ENCODE measurements around the gene DPYD.
A peak's percentile ranks its signal among the peaks of the same experiment; 100 is the strongest.

DPYD gene

GRCh38 chr1:97383797-97384196, 537.0 kb downstream of the DPYD start:
- no peak overlapping the region for H3K14ac ChIP-seq (ENCODE audit: low read length)
- H3K18ac ChIP-seq (ENCODE audit: low read length) = no peak overlapping the region
- H2BK5ac ChIP-seq (ENCODE audit: low read length) = no peak overlapping the region
- H4K91ac ChIP-seq (ENCODE audit: low read depth, low read length, poor library complexity) = no peak overlapping the region
- H2BK120ac ChIP-seq (ENCODE audit: low read depth, low read length) = no peak overlapping the region
- H3K4me2 ChIP-seq (ENCODE audit: insufficient read depth, low read length, poor library complexity, severe bottlenecking) = no peak overlapping the region
- no peak for DNase-seq (ENCODE audit: low spot score)
- no peak overlapping the region for H3K9ac ChIP-seq (ENCODE audit: low read depth, low read length, poor library complexity)
- no peak overlapping the region for H2BK15ac ChIP-seq (ENCODE audit: low read length)
- H3K79me1 ChIP-seq (ENCODE audit: low read depth, low read length) = no peaks in the 10 kb centered on the region
- no peak overlapping the region for H2AFZ ChIP-seq (ENCODE audit: low read length)
- H4K8ac ChIP-seq (ENCODE audit: low read depth, low read length) = no peak overlapping the region
- H3K27me3 ChIP-seq (ENCODE audit: control insufficient read depth in 3 of 3, insufficient read depth in 3 of 3, low read depth in 1 of 3, low read length in 3 of 3) = no peaks in the 10 kb centered on the region
- peaks cover 3% of the 10 kb centered on the region in 2 donors for H3K4me1 ChIP-seq (ENCODE audit: control insufficient read depth in 2 of 2, insufficient read depth in 1 of 2, low read depth in 1 of 2, low read length in 2 of 2)
- H3K36me3 ChIP-seq (replicated peaks in 1 of 2; ENCODE audit: control insufficient read depth in 2 of 2, insufficient read depth in 2 of 2, low read length in 2 of 2) = no peaks in the 10 kb centered on the region
- no CpG with 5 or more reads among the region's 4 CpGs for WGBS, 2 donors (ENCODE audit: extremely low coverage in 2 of 2, insufficient read length in 2 of 2, insufficient replicate concordance in 1 of 2)
- no peak overlapping the region for H2BK12ac ChIP-seq (ENCODE audit: low read length)
- no peak overlapping the region for H2AK5ac ChIP-seq (ENCODE audit: low read depth, low read length)
- H3K27ac ChIP-seq (replicated peaks; ENCODE audit: low read length) = no peak overlapping the region
- H3K23ac ChIP-seq (ENCODE audit: low read depth, low read length, poor library complexity) = no peak overlapping the region
- no peak overlapping the region for H3K4ac ChIP-seq (ENCODE audit: low read length)
- H3K4me3 ChIP-seq (ENCODE audit: low read length in 2 of 2) = no peak overlapping the region
- peaks cover 0 to 3% of the 10 kb centered on the region in 2 donors for H3K9me3 ChIP-seq (replicated peaks in 1 of 2; ENCODE audit: control insufficient read depth in 2 of 2, insufficient read depth in 1 of 2, low read depth in 1 of 2, low read length in 2 of 2)

- Histone ChIP-seq H2BK15ac (ENCODE audit: low read length) (no peak overlapping the region), H2AK5ac (ENCODE audit: low read depth, low read length) (no peak overlapping the region), H2BK120ac (ENCODE audit: low read depth, low read length) (no peak overlapping the region), H3K9me3 (replicated peaks in 1 of 2; ENCODE audit: control insufficient read depth in 2 of 2, insufficient read depth in 1 of 2, low read depth in 1 of 2, low read length in 2 of 2) (peaks cover 0 to 3% of the 10 kb centered on the region in 2 donors), H3K23ac (ENCODE audit: low read depth, low read length, poor library complexity) (no peak overlapping the region), H3K4ac (ENCODE audit: low read length) (no peak overlapping the region), H3K27ac (replicated peaks; ENCODE audit: low read length) (no peak overlapping the region), H3K4me3 (ENCODE audit: low read length in 2 of 2) (no peak overlapping the region), H3K9ac (ENCODE audit: low read depth, low read length, poor library complexity) (no peak overlapping the region), H3K4me2 (ENCODE audit: insufficient read depth, low read length, poor library complexity, severe bottlenecking) (no peak overlapping the region), H3K18ac (ENCODE audit: low read length) (no peak overlapping the region), H4K8ac (ENCODE audit: low read depth, low read length) (no peak overlapping the region), H2AFZ (ENCODE audit: low read length) (no peak overlapping the region), H3K27me3 (ENCODE audit: control insufficient read depth in 3 of 3, insufficient read depth in 3 of 3, low read depth in 1 of 3, low read length in 3 of 3) (no peaks in the 10 kb centered on the region), H3K79me1 (ENCODE audit: low read depth, low read length) (no peaks in the 10 kb centered on the region), H4K91ac (ENCODE audit: low read depth, low read length, poor library complexity) (no peak overlapping the region), H3K14ac (ENCODE audit: low read length) (no peak overlapping the region), H3K4me1 (ENCODE audit: control insufficient read depth in 2 of 2, insufficient read depth in 1 of 2, low read depth in 1 of 2, low read length in 2 of 2) (peaks cover 5 to 6% of the 10 kb centered on the region in 2 donors), H2BK12ac (ENCODE audit: low read length) (no peak overlapping the region), H3K36me3 (replicated peaks in 1 of 2; ENCODE audit: control insufficient read depth in 2 of 2, insufficient read depth in 2 of 2, low read length in 2 of 2) (no peaks in the 10 kb centered on the region), H2BK5ac (ENCODE audit: low read length) (no peak overlapping the region)
- no peak for DNase-seq (ENCODE audit: low spot score)
- WGBS, 2 donors (ENCODE audit: extremely low coverage in 2 of 2, insufficient read length in 2 of 2, insufficient replicate concordance in 1 of 2) = no CpG with 5 or more reads among the region's 1 CpG
Observed at GRCh38 chr1:97382206-97382605, 538.6 kb downstream of the DPYD start.

GRCh38 chr1:97379387-97380075, 541.3 kb downstream of the DPYD start:
- no peak overlapping the region for H3K14ac ChIP-seq (ENCODE audit: low read length)
- no peak overlapping the region for H3K4me3 ChIP-seq (ENCODE audit: low read length in 2 of 2)
- peaks cover 5 to 6% of the 10 kb centered on the region in 2 donors for H3K4me1 ChIP-seq (ENCODE audit: control insufficient read depth in 2 of 2, insufficient read depth in 1 of 2, low read depth in 1 of 2, low read length in 2 of 2)
- H3K4me2 ChIP-seq (ENCODE audit: insufficient read depth, low read length, poor library complexity, severe bottlenecking) = no peak overlapping the region
- H2BK120ac ChIP-seq (ENCODE audit: low read depth, low read length) = no peak overlapping the region
- H3K9me3 ChIP-seq (replicated peaks in 1 of 2; ENCODE audit: control insufficient read depth in 2 of 2, insufficient read depth in 1 of 2, low read depth in 1 of 2, low read length in 2 of 2) = peaks cover 0 to 3% of the 10 kb centered on the region in 2 donors
- no peak for DNase-seq (ENCODE audit: low spot score)
- no peaks in the 10 kb centered on the region for H3K79me1 ChIP-seq (ENCODE audit: low read depth, low read length)
- no peak overlapping the region for H3K9ac ChIP-seq (ENCODE audit: low read depth, low read length, poor library complexity)
- H2AFZ ChIP-seq (ENCODE audit: low read length) = no peak overlapping the region
- H4K8ac ChIP-seq (ENCODE audit: low read depth, low read length) = no peak overlapping the region
- no peak overlapping the region for H2BK12ac ChIP-seq (ENCODE audit: low read length)
- H3K23ac ChIP-seq (ENCODE audit: low read depth, low read length, poor library complexity) = no peak overlapping the region
- no peak overlapping the region for H2AK5ac ChIP-seq (ENCODE audit: low read depth, low read length)
- no peak overlapping the region for H3K27ac ChIP-seq (replicated peaks; ENCODE audit: low read length)
- no peak overlapping the region for H3K4ac ChIP-seq (ENCODE audit: low read length)
- no CpG with 5 or more reads among the region's 4 CpGs for WGBS, 2 donors (ENCODE audit: extremely low coverage in 2 of 2, insufficient read length in 2 of 2, insufficient replicate concordance in 1 of 2)
- no peak overlapping the region for H2BK15ac ChIP-seq (ENCODE audit: low read length)
- no peak overlapping the region for H4K91ac ChIP-seq (ENCODE audit: low read depth, low read length, poor library complexity)
- H3K36me3 ChIP-seq (replicated peaks in 1 of 2; ENCODE audit: control insufficient read depth in 2 of 2, insufficient read depth in 2 of 2, low read length in 2 of 2) = no peaks in the 10 kb centered on the region
- H2BK5ac ChIP-seq (ENCODE audit: low read length) = no peak overlapping the region
- H3K27me3 ChIP-seq (ENCODE audit: control insufficient read depth in 3 of 3, insufficient read depth in 3 of 3, low read depth in 1 of 3, low read length in 3 of 3) = no peaks in the 10 kb centered on the region
- H3K18ac ChIP-seq (ENCODE audit: low read length) = no peak overlapping the region

DNA sequence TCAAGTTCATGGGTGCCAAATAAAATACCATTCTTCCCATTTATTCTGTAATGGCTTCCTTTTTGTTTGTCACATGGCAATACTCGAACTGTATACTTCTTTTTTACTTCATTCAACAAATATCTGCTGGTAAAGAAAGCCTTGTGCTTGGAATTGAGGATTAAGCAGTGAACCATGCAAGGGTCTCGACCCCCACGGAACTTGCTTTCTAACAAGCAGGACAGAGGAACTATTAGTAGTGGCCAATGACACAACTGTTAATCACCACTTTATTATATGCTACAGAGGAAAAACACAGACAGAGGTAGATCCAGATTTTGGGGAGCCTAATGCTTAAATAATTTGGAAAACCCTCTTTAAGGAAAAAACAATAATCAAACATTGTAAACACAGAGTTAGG, 542.2 kb downstream of the DPYD start:
- H2AK5ac ChIP-seq (ENCODE audit: low read depth, low read length) = no peak overlapping the region
- no peak for DNase-seq (ENCODE audit: low spot score)
- no peak overlapping the region for H3K4me3 ChIP-seq (ENCODE audit: low read length in 2 of 2)
- H3K79me1 ChIP-seq (ENCODE audit: low read depth, low read length) = no peaks in the 10 kb centered on the region
- no peak overlapping the region for H3K18ac ChIP-seq (ENCODE audit: low read length)
- WGBS, 2 donors (ENCODE audit: extremely low coverage in 2 of 2, insufficient read length in 2 of 2, insufficient replicate concordance in 1 of 2) = no CpG with 5 or more reads among the region's 3 CpGs
- no peak overlapping the region for H3K23ac ChIP-seq (ENCODE audit: low read depth, low read length, poor library complexity)
- H4K8ac ChIP-seq (ENCODE audit: low read depth, low read length) = no peak overlapping the region
- H3K9me3 ChIP-seq (replicated peaks in 1 of 2; ENCODE audit: control insufficient read depth in 2 of 2, insufficient read depth in 1 of 2, low read depth in 1 of 2, low read length in 2 of 2) = no peaks in the 10 kb centered on the region
- peaks cover 5 to 6% of the 10 kb centered on the region in 2 donors for H3K4me1 ChIP-seq (ENCODE audit: control insufficient read depth in 2 of 2, insufficient read depth in 1 of 2, low read depth in 1 of 2, low read length in 2 of 2)
- no peak overlapping the region for H3K27ac ChIP-seq (replicated peaks; ENCODE audit: low read length)
- no peak overlapping the region for H3K4ac ChIP-seq (ENCODE audit: low read length)
- H4K91ac ChIP-seq (ENCODE audit: low read depth, low read length, poor library complexity) = no peak overlapping the region
- peak overlapping the region; percentile 47 for H2AFZ ChIP-seq (ENCODE audit: low read length)
- no peaks in the 10 kb centered on the region for H3K36me3 ChIP-seq (replicated peaks in 1 of 2; ENCODE audit: control insufficient read depth in 2 of 2, insufficient read depth in 2 of 2, low read length in 2 of 2)
- H2BK5ac ChIP-seq (ENCODE audit: low read length) = no peak overlapping the region
- H3K14ac ChIP-seq (ENCODE audit: low read length) = no peak overlapping the region
- no peaks in the 10 kb centered on the region for H3K27me3 ChIP-seq (ENCODE audit: control insufficient read depth in 3 of 3, insufficient read depth in 3 of 3, low read depth in 1 of 3, low read length in 3 of 3)
- no peak overlapping the region for H3K9ac ChIP-seq (ENCODE audit: low read depth, low read length, poor library complexity)
- H2BK120ac ChIP-seq (ENCODE audit: low read depth, low read length) = no peak overlapping the region
- H2BK15ac ChIP-seq (ENCODE audit: low read length) = no peak overlapping the region
- no peak overlapping the region for H3K4me2 ChIP-seq (ENCODE audit: insufficient read depth, low read length, poor library complexity, severe bottlenecking)
- H2BK12ac ChIP-seq (ENCODE audit: low read length) = no peak overlapping the region

Data from neuronal stem cell (in vitro differentiated cells).